HG03039 (cell line): ENCODE measurements around the gene SGPL1.

Experiments used
- ATAC-seq: cut with Tn5 transposase; IDR thresholded peaks from one replicate; pipeline ENCODE4 v1.9.1; 2021; ENCODE audit warnings: mild to moderate bottlenecking, moderate library complexity; ENCODE audit not compliant: unreplicated experiment

The SGPL1 gene

DNA sequence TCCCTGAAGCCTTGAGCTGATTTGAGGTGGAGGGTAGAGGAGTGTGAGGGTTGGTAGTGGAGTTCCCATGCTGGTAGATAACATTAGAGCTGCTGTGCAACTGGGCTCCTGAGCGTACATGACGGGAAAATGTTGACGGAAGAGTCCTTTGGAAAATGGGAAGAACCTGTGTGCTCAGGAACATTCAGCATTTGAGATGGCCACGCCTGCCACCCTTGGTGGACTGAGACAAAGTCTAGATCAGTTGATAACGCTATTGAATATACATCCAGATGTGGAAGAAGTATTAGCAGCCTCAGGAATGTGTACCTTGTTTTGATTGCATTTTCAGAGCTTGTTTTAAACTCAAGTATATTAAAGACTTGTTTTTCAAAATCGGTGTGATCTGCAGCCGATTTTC lies 56.5 kb downstream of the SGPL1 start:
- ATAC-seq: no peak

DNA sequence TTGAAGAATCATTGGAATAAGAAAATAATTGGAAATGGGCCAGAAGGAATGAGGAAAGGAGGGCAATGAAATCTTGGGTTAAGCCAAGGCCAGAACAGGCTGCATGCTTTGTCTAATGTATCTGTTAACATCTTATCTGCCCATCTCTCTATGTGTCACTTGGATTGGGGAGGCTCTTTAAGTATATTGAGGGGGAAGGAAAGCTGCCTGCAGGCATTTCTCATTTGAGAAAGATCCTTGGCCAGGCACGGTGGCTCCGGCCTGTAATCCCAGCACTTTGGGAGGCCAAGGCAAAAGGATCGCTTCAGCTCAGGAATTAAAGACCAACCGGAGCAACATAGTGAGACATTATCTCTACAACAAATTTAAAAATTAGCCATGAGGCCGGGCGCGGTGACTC lies 58.3 kb downstream of the SGPL1 start:
- no peak for ATAC-seq

DNA sequence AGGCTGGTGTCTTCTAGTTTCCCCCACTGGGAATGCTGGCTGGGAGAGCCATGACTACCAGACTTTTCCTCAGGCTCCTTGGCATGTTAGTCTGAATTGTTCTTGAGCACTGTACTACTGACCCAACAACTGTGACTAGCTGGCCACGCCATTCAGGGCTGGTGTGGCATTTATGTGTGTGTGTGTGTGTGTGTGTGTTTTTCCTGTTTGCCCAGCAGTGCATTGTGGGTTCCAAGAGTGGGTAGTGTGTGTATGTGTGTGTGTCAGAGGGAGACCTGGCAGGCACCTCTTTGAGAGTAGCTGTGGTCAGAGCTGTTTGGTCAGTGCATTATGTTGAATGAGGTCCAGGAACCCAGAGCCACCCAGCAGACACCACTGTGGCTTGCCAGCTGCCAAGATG lies 63.5 kb downstream of the SGPL1 start:
- no peak for ATAC-seq

DNA sequence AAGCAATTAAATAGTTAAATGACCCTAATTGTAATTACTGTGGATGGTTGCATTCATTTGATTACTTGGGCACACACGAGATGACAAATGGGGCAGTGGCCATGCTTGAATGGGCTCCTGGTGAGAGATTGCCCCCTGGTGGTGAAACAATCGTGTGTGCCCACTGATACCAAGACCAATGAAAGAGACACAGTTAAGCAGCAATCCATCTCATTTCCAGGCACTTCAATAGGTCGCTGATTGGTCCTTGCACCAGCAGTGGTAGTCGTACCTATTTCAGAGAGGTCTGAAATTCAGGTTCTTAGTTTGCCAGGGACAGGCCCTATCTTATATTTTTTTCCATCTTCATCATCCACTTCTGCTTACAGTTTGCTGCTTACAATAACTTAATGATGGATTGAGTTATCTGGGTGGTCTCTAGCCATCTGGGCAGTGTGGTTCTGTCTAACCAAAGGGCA lies 64.4 kb downstream of the SGPL1 start:
- ATAC-seq: no peak

DNA sequence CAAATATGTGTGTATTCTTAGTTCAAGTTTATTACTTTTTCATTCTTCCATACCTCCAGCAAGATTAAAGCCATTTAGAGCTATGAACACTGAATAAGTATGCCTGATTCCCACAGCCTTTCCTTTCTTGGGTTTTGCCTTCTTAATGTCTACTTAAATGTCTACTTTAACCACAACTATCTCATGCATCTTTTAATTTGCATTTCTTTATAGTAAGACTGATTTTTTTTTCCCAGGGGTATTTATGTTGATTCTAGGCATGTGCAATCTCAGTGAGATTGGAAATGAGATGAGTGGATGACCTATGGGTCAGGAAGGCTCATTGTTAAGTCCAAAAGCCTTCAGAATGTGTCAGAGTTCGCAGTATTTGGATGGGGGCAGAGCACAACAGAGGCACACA lies 69.0 kb downstream of the SGPL1 start:
- no peak for ATAC-seq

DNA sequence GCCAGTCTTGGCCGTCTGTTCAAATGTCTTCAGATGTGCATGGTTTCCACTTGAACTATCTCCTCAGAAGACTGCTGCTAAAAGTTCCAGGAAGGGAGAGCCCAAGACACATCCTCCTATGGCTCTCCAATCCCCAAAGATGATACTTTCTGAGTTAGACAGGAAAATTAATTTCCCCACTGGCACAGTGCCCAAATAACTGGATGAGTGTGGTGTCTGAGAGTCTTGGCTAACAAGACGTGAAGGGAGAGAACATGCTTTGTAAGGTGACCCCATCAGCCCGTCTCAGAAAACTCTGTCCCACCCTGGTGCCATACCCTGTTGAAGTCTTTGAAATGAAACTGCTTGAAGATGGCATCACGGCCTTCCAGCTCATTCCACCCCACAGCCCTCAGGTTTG lies 69.7 kb downstream of the SGPL1 start:
- no peak for ATAC-seq

DNA sequence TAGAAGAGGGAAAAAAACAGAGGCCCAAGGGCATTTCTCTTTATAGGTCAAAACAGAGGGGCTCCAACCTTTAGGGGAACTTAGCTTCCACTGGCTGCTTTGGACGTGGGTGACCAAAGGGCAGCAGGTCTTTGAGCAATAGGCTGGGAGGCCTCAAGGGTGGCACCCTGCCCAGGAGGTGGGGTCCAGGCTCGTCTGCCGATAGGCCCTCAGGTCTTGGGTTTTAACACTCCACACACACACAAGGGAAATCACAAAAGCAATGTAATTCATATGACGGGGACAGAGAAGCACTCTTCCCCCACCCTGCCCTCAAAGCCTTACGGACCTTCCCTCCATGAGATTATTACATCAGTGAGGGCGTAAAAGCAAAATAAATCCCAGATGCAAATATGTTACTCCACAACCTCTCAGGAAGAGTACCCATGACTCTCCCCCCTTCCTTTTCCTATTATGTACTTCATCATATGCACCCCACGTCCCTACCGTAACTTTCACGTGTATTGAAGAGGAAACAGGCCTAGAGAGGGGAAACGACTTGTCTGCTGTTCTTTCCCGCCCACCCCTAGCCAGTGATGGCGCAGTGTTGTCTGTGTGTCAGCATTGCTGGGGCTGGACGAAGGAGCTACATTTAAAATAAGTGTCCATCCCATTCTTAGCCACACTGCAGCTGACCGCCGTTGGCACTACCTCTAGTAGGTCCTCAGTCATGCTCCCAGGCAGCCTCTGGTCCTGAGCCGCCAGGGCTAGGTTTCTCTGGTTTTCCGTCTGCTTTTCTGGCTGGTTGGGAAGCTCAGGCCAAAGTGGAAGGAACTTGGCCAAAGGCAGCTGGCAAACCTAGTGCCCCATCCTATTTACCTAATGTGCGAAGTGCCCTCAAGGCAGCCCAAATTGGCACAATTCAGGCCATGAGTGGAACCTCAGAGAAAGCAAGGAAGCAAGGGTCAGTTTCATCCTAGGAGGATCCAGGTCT lies 70.5 kb downstream of the SGPL1 start:
- ATAC-seq: no peak

DNA sequence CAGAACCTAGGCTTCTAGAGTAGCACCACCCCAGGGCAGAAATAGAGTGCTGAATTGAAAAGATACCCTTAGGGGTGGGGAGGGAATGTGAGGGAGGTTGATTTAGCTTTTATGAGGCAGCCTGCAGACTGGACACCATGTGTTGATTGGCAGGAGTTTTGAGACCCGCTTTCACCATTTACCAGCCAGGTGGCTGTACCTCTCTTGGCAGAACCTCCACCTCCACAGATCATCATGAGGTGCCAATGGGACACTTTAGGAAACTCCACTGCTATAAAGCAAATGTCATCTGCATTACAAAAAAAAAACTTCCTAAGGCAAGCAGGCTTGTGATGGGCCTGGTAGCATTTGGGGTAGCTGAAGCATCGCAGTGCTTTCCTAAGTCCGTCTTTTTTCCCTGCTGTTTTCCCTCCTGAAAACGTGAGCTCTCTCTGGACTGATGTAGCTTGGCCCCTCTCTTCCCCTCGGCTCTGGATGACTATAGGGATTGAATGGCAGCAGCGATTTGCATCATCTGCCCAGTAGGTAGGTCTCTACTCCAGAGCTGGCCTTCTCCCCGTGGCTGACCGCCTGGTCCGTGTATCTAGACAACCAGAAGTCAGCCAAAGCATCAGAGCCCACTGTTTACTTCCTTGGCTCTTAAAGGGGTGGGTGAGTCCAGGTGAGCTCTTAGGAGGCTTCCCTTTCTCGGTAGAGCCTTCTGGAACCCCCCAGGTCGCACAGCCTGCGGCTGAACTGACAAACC lies 71.3 kb downstream of the SGPL1 start:
- no peak for ATAC-seq

DNA sequence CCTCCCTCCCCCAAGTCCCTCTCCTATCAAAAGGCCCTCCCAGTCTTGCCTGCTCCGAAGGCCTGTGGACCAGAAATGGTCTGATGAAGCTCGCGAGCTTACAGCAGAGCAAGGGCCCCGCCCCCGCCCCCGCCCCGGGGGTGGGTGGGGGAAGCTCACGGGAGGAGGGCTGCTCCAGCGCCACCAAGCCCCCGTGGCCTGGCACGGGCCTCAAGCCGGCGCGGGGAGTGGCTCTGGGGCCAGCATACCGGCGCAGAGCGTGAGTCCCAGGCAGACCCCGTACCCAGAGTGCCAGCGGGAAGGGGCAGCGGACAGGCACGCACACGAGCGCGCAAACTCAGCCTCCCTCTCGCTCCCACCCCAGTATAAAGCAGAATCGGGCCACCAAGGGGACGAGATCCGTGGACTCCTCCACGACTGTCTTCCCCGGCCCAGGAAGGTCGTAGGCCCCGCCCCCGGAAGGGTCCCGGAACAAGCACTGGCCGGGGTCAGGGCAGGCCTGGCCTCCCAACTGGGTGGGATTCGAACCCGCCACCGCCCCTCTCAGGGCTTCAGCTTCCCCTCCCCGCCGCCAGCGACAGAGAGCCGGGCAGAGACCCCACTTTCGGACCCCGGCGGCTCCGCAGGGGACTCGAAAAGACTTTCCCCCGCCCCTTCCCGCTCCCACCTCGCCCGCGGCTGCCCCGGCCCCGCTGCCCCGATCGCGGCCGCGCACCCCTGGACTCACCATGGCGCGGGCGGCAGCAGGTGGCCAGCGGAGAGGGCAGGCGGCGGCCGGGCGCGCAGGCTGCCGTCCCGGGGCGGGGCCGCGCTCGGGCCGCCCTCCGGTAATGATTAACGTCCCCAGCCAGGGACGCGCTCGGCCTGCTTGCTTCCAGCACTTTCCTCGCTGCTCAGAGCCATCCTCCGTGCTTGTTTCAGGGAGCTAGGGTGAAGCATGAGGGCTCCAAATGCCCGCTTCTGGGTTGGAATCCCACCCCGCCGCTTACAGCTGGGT lies 72.4 kb downstream of the SGPL1 start, which contains the start of gene PCBD1:
Gene PCBD1, minus strand, starts transcription at position 762 of the 997 bp plus-strand sequence. Its CDS starts 32 bp downstream, at position 730.
- ATAC-seq: peak; percentile 57

DNA sequence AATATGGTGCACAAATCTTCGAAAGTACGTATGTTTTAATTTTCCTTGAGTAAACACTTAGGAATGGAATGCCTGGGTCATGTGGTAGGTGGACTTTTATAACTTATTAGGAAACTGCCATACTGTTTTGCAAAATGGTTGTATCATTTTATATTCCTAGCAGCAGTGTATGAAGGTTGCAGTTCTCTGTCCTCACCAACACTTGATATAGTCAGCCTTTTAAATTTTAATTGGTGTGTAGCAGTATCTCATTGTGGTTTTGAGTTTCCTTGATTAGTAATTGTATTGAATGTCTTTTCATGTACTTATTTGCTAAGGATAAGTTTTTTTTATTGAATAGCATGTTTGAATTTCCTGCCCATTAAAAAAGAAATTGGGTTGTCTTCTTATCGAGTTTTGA lies 73.5 kb downstream of the SGPL1 start:
- no peak for ATAC-seq

DNA sequence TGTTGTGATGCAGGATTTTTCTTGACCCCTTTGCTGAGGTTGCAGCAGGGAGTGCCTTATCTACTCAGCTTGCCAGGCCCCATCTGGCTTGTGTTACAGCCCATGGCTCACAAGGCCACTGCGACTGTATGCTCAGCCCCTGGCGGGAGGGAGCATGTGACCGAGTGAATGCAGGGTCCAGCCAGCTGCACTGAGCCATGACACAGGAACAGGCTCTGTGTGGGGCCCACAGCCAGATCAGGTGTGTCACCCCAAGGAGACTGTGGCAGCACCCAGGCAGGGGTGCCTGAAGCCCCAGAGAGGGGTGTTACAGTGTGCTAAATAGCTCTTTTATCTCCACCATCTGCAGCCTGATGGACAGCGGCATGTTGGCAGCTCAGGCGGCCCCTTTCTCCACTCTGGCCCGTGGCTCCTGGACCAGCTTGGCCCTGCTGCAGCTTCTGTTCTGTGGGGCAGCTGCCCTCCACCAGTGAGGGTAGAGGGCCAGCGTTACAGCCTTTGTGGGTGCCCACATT lies 75.2 kb downstream of the SGPL1 start:
- ATAC-seq: no peak

DNA sequence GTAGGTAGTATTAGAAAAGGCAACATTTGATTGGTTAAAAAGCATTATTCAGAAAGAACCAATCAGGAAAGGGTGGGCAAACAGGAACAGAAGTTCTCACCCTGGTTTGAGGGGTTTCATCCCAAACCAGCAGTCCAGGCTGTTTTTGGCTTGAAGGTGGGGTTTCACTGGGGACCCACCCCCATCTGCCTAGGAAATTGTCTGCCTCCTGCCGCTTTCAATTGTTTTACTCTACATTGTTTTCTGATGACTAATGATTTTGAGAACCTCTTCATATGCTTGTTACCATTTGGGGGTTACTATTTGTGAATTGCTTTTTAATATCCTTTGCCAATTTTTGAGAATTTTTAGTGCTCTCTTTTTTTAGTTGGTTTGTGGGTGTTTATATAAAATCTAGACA lies 75.9 kb downstream of the SGPL1 start:
- no peak for ATAC-seq

DNA sequence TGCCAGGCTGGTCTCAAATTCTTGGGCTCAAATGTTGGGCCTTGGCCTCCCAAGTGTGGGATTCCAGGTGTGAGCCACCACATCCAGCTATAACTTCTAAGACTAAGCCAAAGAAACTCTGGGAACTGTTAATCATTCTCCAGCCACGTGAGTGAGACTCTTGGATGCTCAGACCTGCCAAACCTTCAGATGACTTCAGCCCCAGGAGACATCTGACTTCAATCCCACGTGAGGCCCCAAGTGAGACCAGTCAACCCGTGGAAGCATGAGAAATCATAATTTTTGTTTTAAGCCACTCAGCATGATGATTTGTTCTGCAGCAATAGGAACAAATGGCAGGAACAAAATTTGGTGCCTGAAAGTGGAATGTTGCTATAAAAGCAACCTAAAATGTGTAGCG lies 76.9 kb downstream of the SGPL1 start:
- no peak for ATAC-seq

DNA sequence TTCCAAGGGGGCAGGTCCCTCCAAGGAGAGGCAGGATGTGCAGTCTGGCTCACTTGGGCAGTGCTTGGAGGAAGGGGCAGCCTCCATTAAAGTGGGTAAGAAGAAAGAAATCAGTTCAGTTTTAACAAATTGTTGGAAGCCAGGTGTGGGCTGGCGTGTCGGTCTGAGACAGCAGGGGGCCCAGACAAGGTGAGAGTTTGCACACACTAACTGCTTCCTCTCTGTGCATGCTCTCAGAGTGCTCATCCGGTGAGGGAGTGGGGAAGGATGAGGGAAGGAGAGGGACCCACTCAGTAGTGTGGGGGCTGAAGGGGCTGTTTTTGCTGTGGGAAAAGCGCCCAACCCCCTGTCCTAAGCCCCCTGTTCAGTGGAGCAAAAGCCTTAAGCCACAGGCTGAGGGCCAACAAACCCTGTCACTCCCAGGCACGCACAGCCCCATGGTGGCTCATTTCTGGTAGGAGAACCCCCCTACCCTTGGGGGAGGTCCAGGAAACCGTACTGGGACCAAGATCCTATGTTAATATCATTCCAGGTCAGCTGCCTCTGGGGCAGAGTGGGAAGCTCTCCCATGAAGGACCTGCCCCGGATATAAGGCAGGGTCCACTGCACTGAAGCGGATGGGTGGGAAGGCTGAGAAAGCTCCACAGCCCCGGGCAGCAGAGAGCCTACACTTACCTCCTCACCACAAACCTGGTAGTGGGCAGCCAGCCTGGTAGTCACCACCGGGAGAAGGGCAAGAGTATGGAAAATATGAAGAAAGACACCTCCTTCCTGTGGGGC lies 77.7 kb downstream of the SGPL1 start:
- no peak for ATAC-seq

DNA sequence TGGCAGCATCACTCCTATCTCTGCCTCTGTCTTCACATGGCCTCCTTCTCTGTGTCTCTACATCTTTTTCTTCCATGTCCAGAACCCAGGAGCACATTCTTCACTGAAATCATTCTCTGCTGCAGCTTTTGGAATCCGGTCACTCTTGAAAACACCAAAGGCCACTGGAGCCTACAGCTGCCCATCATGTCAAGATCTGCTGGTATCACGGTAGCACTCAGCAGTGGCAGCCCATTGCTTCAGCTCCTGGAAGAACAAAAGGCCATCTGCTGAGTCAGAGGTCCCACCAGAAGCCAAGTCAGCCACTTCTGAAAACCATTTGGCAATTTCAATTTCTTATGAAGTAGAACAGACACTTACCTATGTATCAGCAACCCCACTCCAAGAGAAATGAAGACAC lies 78.7 kb downstream of the SGPL1 start:
- no peak for ATAC-seq

DNA sequence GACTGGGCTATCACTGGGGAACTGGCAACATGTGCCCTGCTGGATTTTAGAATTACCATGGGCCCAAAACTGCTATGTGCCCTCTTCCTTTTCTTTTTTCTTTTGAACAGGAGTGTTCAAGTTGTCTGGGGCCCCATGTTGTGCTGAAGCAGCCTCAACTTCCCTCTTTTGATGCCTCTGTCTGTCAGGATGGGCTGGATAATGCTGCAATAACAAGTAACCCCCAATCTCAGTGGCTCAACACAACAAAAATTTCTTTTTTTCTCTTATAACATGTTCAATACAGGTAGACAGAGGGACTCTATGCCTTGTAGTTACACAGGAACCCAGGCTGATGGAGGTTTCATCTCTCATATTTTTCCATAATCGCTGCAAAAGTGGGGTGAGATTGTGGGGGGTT lies 80.8 kb downstream of the SGPL1 start:
- no peak for ATAC-seq

DNA sequence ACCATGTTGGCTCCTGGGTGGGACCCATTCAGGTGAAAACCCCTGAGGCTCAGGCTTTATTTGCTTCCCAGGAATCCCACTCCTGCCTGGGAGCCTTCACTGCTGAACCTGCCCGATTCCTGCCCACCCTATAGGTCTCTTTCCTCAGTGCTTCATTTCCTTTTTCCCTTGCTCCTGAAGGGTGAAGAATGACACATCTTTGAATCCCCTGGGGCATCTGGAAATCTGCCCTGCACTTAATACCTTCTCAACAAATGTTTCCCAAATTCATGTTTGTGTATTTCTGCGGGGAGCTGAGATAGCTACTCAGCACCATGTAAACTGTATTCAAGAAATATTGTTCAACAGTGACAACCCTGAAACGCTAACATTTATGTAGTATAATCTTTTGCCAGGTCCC lies 82.9 kb downstream of the SGPL1 start:
- no peak for ATAC-seq

DNA sequence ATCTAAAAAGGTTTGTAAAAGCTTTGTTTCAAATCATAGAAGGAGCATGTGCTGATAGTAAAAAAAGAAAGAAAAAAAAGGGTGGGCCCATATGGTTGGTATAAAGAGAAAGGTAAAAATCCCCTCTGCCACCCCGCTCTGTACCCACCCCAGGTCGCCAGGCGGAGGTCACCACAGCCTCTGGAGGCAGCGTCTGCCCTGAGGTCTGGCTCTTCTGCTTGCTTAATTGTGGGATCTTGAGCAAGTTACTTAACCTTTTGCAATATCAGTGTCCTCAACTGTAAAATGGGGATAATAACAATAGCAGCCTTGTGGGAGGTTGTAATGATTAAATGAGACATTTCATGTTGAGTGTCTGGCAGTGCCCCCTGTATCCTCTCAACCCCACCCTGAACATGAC lies 83.3 kb downstream of the SGPL1 start:
- no peak for ATAC-seq

DNA sequence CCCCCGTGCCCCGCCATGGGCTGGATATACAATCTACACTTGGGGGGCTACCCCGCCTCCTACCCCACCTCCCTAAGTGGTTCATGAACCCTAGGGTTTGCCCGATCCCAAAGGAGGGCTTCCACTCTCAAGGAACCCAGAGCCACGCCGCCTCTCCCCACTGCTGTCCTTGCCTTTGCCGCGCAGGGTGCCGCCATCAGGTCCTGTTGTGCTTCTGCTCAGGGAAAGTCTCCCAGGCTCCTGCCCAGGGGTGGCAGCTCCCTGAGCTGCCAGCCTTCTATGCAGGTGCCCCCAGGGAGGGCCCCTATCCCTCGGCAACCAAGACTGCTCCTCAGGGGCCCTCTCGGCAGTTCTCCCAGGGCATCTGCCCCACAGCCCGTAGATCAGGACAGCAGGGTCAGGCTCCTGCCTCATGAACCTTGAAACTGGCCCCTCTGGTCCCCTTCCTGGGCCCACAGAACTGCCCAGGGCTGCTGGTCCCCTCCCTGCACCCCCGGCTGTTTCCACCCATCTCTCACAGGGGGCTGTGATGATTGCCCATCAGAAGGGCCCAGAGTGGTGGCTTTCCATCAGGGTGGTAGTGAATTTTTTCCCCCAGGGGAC lies 85.6 kb downstream of the SGPL1 start:
- ATAC-seq: no peak
